SK-N-SH treated with all-trans-retinoic acid at 6 μM for 48 hours (cell line): ENCODE results near the gene ELOVL7.

Experiments used
- CREB5 ChIP-seq: fragments of 250-450 bp; sonication (Bioruptor Pico); IDR thresholded peaks from 2 replicates; pipeline ENCODE4 v1.5.1; 2020; ENCODE audit warnings: low read depth, mild to moderate bottlenecking, moderate library complexity
- CSDC2 ChIP-seq: fragments of 250-450 bp; sonication (Bioruptor Pico); IDR thresholded peaks from 2 replicates; pipeline ENCODE4 v1.5.0; 2020; ENCODE audit warnings: mild to moderate bottlenecking, moderate library complexity
- CSRNP3 ChIP-seq: fragments of 250-450 bp; sonication (Bioruptor Pico); IDR thresholded peaks from 2 replicates; pipeline ENCODE4 v1.5.1; 2021; ENCODE audit warnings: mild to moderate bottlenecking, moderate library complexity
- ESRRG ChIP-seq: fragments of 250-450 bp; sonication (Bioruptor Pico); IDR thresholded peaks from 2 replicates; pipeline ENCODE4 v1.6.1; 2021; ENCODE audit warnings: mild to moderate bottlenecking
- ISL1 ChIP-seq: fragments of 250-450 bp; sonication (Bioruptor Pico); IDR thresholded peaks from 2 replicates; pipeline ENCODE4 v2.1.2; 2022; ENCODE audit warnings: mild to moderate bottlenecking, moderate library complexity
- PATZ1 ChIP-seq: fragments of 250-450 bp; sonication (Bioruptor Pico); IDR thresholded peaks from 2 replicates; pipeline ENCODE4 v1.8.0; 2020; ENCODE audit warnings: mild to moderate bottlenecking, moderate library complexity, borderline replicate concordance
- RARB ChIP-seq: fragments of 250-450 bp; sonication (Bioruptor Pico); IDR thresholded peaks from 2 replicates; pipeline ENCODE4 v1.8.0; 2021; ENCODE audit warnings: mild to moderate bottlenecking, moderate library complexity
- TOX ChIP-seq: fragments of 250-450 bp; sonication (Bioruptor Pico); IDR thresholded peaks from 2 replicates; pipeline ENCODE4 v1.8.0; 2021; ENCODE audit warnings: mild to moderate bottlenecking, moderate library complexity, borderline replicate concordance
- ZFP30 ChIP-seq: fragments of 450-650 bp; formaldehyde crosslinking; IDR thresholded peaks from 2 replicates; pipeline ENCODE4 v1.5.0; 2022; ENCODE audit warnings: mild to moderate bottlenecking, moderate library complexity
- ZNF70 ChIP-seq: fragments of 450-650 bp; formaldehyde crosslinking; IDR thresholded peaks from 2 replicates; pipeline ENCODE4 v1.5.0; 2020; ENCODE audit warnings: mild to moderate bottlenecking, moderate library complexity
- ZNF8 ChIP-seq: fragments of 450-650 bp; formaldehyde crosslinking; IDR thresholded peaks from 2 replicates; pipeline ENCODE4 v1.5.0; 2020; ENCODE audit warnings: mild to moderate bottlenecking, moderate library complexity

GRCh38 chr5:60822285-60822556, 21.8 kb downstream of the ELOVL7 start:
- TF ChIP-seq ISL1 (CRISPR knock-in tag) (no peak), CREB5 (CRISPR knock-in tag) (no peak), CSRNP3 (CRISPR knock-in tag) (no peak), ZFP30 (no peak), ZNF8 (CRISPR knock-in tag) (no peak), RARB (no peak), ZNF70 (CRISPR knock-in tag) (no peak), TOX (CRISPR knock-in tag) (no peak), CSDC2 (CRISPR knock-in tag) (no peak), ESRRG (CRISPR knock-in tag) (no peak), PATZ1 (no peak)
